A549 (cell line): ENCODE data around the gene ARHGAP31. TPM values are rescaled to one million over a fixed set of nuclear protein-coding genes. Genes with fewer than 3 reads are reported as not detected.
"Not testable (repeated sequence)": the region's sequence is repeated elsewhere in the genome, so short reads cannot be mapped to it uniquely, and the experiment has no call there.

ENCODE experiments used
- ATAC-seq, 2 experiments: fragments of 200-7000 bp in 1 of 2; fragments of >200 bp in 1 of 2; cut with Nextera tagmentation in 1 of 2; cut with Tn5 transposase in 1 of 2; 3 replicates each; pipeline versions ENCODE4 v1.8.0 to v1.9.1; 2018 to 2020; ENCODE audit warnings: mild to moderate bottlenecking in 1 of 2, moderate library complexity in 1 of 2
- CTCF ChIA-PET: fragments of 300-600 bp; sonication (Branson Sonifier 250); formaldehyde crosslinking; extraction: SDS; loops from one replicate; lab custom pipeline; 2021; ENCODE audit warnings: antibody characterized with exemption, inconsistent platforms; lab: Yijun Ruan, JAX
- POLR2A ChIA-PET: fragments of 350-600 bp; formaldehyde crosslinking; extraction: SDS; loops from one replicate; lab custom pipeline; 2021; ENCODE audit warnings: antibody characterized with exemption, inconsistent platforms; lab: Yijun Ruan, JAX
- DNase-seq, 2 experiments: peaks; one replicate each; pipeline versions ENCODE4 v3.0.0 to v3.0.0-alpha.2; 2011 to 2016; ENCODE audit warnings: low read depth in 1 of 2, low spot score in 1 of 2
- FAIRE-seq: peaks from 2 replicates; lab custom pipeline; 2011; peaks lifted over from hg19 to GRCh38; lab: Jason Lieb, UNC
- H3K27ac ChIP-seq, 2 experiments: fragments of >200 bp; sonication (Bioruptor Twin); formaldehyde crosslinking; 3 replicates each; pipeline ENCODE4 v1.5.1; 2016 to 2017
- H3K4me1 ChIP-seq: fragments of >200 bp; sonication (Bioruptor Twin); formaldehyde crosslinking; 3 replicates; pipeline ENCODE4 v1.6.1; 2016
- H3K4me2 ChIP-seq: fragments of >200 bp; sonication (Bioruptor Twin); formaldehyde crosslinking; 3 replicates; pipeline ENCODE4 v1.6.1; 2016
- H3K4me3 ChIP-seq: fragments of >200 bp; sonication (Bioruptor Twin); formaldehyde crosslinking; 3 replicates; pipeline ENCODE4 v1.5.1; 2016
- H3K9me3 ChIP-seq: fragments of >200 bp; sonication (Bioruptor Twin); formaldehyde crosslinking; 3 replicates; pipeline ENCODE4 v1.6.1; 2016
- BHLHE40 ChIP-seq: IDR thresholded peaks from 2 replicates; pipeline ENCODE4 v1.6.1; 2012; ENCODE audit warnings: low read depth, low read length, inconsistent platforms
- CBX2 ChIP-seq: fragments of 200-600 bp; sonication (generic); IDR thresholded peaks from 2 replicates; pipeline ENCODE4 v1.6.1; 2016; ENCODE audit warnings: low read depth, mild to moderate bottlenecking, borderline replicate concordance
- CBX8 ChIP-seq: fragments of 200-600 bp; sonication (generic); IDR thresholded peaks from 2 replicates; pipeline ENCODE4 v1.6.1; 2016
- CEBPB ChIP-seq, 2 experiments: fragments of >200 bp in 1 of 2; sonication (Bioruptor Twin) in 1 of 2; formaldehyde crosslinking in 1 of 2; IDR thresholded peaks; 2 replicates each; pipeline ENCODE4 v1.6.1; 2012 to 2016
- CHD4 ChIP-seq: fragments of 200-600 bp; sonication (generic); IDR thresholded peaks from 2 replicates; pipeline ENCODE4 v1.6.1; 2016; ENCODE audit warnings: antibody characterized with exemption, mild to moderate bottlenecking, borderline replicate concordance
- EHF ChIP-seq: fragments of 250-450 bp; sonication (Bioruptor Pico); IDR thresholded peaks from 2 replicates; pipeline ENCODE4 v1.5.0; 2020; ENCODE audit warnings: mild to moderate bottlenecking
- MAFK ChIP-seq: fragments of 450-650 bp; IDR thresholded peaks from 2 replicates; pipeline ENCODE4 v1.6.1; 2014; ENCODE audit not compliant: partially characterized antibody
- MYC ChIP-seq: IDR thresholded peaks from 2 replicates; pipeline ENCODE4 v1.6.1; 2012; ENCODE audit warnings: mild to moderate bottlenecking, inconsistent platforms, low read length, improper control_type of control experiment, borderline replicate concordance
- NR3C1 ChIP-seq: fragments of >200 bp; sonication (Bioruptor Twin); formaldehyde crosslinking; IDR thresholded peaks from 3 replicates; pipeline ENCODE4 v1.6.1; 2017
- POLR2AphosphoS2 ChIP-seq: conservative IDR thresholded peaks from 2 replicates; pipeline ENCODE4 v1.6.1; 2012; ENCODE audit warnings: low read length, improper control_type of control experiment, inconsistent platforms
- RAD21 ChIP-seq, 2 experiments: fragments of >200 bp in 1 of 2; sonication (Bioruptor Twin) in 1 of 2; formaldehyde crosslinking in 1 of 2; IDR thresholded peaks in 1 of 2; conservative IDR thresholded peaks in 1 of 2; 2 replicates in 1 of 2; 3 replicates in 1 of 2; pipeline ENCODE4 v1.6.1; 2012 to 2018; ENCODE audit warnings: inconsistent platforms in 1 of 2
- RARB ChIP-seq: fragments of 250-450 bp; sonication (Bioruptor Pico); IDR thresholded peaks from 2 replicates; pipeline ENCODE4 v1.8.0; 2021; ENCODE audit warnings: mild to moderate bottlenecking, moderate library complexity
- RCOR1 ChIP-seq: fragments of 150-350 bp; IDR thresholded peaks from 2 replicates; pipeline ENCODE4 v1.6.1; 2014; ENCODE audit warnings: antibody characterized with exemption, low read length, low read depth
- TFCP2L1 ChIP-seq: fragments of 250-450 bp; sonication (Bioruptor Pico); IDR thresholded peaks from 2 replicates; pipeline ENCODE4 v1.5.0; 2021; ENCODE audit warnings: mild to moderate bottlenecking
- ZSCAN20 ChIP-seq: fragments of 250-450 bp; sonication (Bioruptor Pico); IDR thresholded peaks from 2 replicates; pipeline ENCODE4 v1.8.0; 2022; ENCODE audit warnings: mild to moderate bottlenecking, moderate library complexity
- WGBS: methylation state at CpG from one replicate; pipeline ENCODE4 v1.1.6; 2017; ENCODE audit errors: missing lambda C conversion rate; 5-methylcytosine and 5-hydroxymethylcytosine counted together
- polyA plus RNA-seq, 4 experiments: library from polyadenylated mRNA; depleted of rRNA in 3 of 4; stranded (reverse); fragments of >200 nt; fragmentation: RNase III in 1 of 4; extraction: RNeasy Plus Mini Kit Qiagen cat#74134 plus additional on column Dnase treatment in 1 of 4; gene quantifications; 2 replicates in 3 of 4; 3 replicates in 1 of 4; pipeline ENCODE4 v1.2.3, GENCODE V29; 2011 to 2017
- TF ChIP-seq, protein P1 (sequence below): IDR thresholded peaks from 2 replicates; pipeline ENCODE4 v1.6.1; 2012
- TF ChIP-seq, protein P2 (sequence below): fragments of 200-600 bp; sonication (generic); IDR thresholded peaks from 2 replicates; pipeline ENCODE4 v1.6.1; 2016; ENCODE audit warnings: antibody characterized with exemption, mild to moderate bottlenecking, moderate library complexity
- TF ChIP-seq, protein P3 (sequence below): fragments of >200 bp; sonication (Bioruptor Twin); formaldehyde crosslinking; IDR thresholded peaks from 3 replicates; pipeline ENCODE4 v1.5.1; 2016
- TF ChIP-seq, protein P4 (sequence below): IDR thresholded peaks from 2 replicates; pipeline ENCODE4 v1.6.1; 2012

The ARHGAP31 gene
- polyA plus RNA-seq, 2 of the 4 experiments (the other 2 are of a cell fraction): 0.93 to 1.3 TPM

DNA sequence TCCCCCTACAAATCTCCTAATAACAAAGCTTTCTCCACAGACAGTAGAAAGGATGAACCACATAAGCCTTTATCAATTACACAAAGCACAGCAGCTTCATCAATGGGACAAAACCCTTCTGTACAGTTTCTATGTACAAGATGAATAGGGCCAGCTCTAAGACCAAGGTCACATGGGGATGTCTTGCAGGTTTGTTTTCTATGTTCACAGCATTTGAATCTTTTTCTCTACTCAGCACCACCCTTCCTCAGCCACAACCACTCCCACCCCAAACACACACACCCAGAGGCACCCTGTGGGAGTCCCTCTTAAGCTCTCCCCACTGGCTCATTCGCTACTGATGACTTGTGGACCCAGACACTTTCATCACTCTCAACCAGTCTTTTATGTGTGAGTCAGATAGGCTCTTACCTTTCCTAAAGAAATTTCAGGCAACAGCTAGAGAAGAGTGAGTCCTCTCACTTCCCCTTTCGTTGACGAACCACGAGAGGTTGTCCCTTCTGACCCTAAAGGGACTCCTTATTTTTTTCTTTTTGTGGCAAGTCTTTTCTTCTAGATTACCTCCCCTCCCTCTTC, 57.9 kb downstream of the ARHGAP31 start:
- Histone ChIP-seq H3K4me3 (no peak overlapping the region), H3K27ac (no peak overlapping the region)
- no peak for TF ChIP-seq EHF
- TF ChIP-seq NR3C1: no peak
- no peak for TF ChIP-seq RARB (CRISPR knock-in tag)
- TF ChIP-seq, protein P1, sequence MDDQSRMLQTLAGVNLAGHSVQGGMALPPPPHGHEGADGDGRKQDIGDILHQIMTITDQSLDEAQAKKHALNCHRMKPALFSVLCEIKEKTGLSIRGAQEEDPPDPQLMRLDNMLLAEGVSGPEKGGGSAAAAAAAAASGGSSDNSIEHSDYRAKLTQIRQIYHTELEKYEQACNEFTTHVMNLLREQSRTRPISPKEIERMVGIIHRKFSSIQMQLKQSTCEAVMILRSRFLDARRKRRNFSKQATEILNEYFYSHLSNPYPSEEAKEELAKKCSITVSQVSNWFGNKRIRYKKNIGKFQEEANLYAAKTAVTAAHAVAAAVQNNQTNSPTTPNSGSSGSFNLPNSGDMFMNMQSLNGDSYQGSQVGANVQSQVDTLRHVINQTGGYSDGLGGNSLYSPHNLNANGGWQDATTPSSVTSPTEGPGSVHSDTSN: no peak
- TF ChIP-seq MYC: no peak
- TF ChIP-seq, all 56 proteins: peak for 0
- Histone ChIP-seq H3K4me2 (no peak overlapping the region), H3K4me1 (no peaks in the 10 kb centered on the region), H3K9me3 (no peaks in the 10 kb centered on the region)
- WGBS: 91% methylated on average over 4 of the region's 4 CpGs
- ATAC-seq: peak; percentile 26 to 49; a peak in 3 of 6 replicates
- ChIA-PET POLR2A (no interaction called here), CTCF (interaction anchor here (1.2 to 1.8 kb wide), 4 partner anchors 10 to 78 kb away, joined by 3 to 5 read pairs (median 3); no protein-coding TSS in a partner anchor)
- no peak for DNase-seq
- no peak for FAIRE-seq

DNA sequence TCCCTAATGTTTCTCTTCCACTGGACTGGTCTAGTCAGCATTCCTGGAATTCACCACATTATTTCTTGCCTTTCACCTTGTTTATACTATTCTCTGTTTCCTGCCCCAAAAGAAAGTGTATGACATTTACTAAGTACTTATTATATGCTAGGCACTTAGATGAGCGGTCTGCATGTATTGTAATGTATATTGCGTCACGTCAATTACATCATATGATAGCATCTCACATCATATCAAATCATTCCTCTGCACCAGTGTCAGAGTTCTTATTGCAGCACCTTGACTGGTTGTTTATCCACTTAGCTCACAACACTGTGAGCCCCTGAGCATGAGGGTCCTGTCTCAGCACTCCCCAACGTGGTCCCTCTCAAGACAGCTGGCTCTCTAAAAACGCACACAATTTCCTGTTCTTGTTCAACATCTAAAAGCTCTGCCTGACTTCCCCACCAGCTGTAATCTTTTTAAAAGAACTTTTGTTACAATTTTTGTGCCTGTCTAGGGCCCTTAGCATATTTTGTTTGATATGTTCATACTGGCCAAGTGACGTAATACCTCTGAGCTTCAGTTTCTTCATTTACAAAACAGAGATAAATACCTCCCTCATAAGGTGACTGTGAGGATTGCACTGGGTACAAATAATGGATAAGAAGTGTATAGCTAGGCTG, 58.8 kb downstream of the ARHGAP31 start:
- CTCF ChIA-PET: interaction anchor here (1.1 to 1.8 kb wide), 7 partner anchors 9 to 79 kb away, joined by 3 to 6 read pairs (median 4); no protein-coding TSS in a partner anchor
- H3K27ac ChIP-seq: no peak overlapping the region
- no peaks in the 10 kb centered on the region for H3K4me1 ChIP-seq
- TF ChIP-seq POLR2AphosphoS2 (no peak), MYC (no peak), RAD21 (conservative IDR thresholded peaks at IDR 0.05 in 1 of 2, IDR thresholded peaks at IDR 0.05 in 1 of 2) (peak in 1 of 2 experiments; percentile 42; a peak in 3 of 5 replicates), CEBPB (IDR thresholded peaks at IDR 0.05) (peak in 1 of 2 experiments; percentile 45; a peak in 2 of 4 replicates), CBX8 (no peak), BHLHE40 (no peak), CBX2 (no peak)
- TF ChIP-seq, all 56 proteins: peak for 2
- WGBS: 89% methylated on average over 6 of the region's 6 CpGs
- Histone ChIP-seq H3K9me3 (no peaks in the 10 kb centered on the region), H3K4me3 (no peak overlapping the region), H3K4me2 (no peak overlapping the region)
- peak in 1 of 2 experiments; percentile 50 for DNase-seq
- POLR2A ChIA-PET: no interaction called here
- ATAC-seq: peak; percentile 65 to 79; a peak in 4 of 6 replicates
- no peak for FAIRE-seq

DNA sequence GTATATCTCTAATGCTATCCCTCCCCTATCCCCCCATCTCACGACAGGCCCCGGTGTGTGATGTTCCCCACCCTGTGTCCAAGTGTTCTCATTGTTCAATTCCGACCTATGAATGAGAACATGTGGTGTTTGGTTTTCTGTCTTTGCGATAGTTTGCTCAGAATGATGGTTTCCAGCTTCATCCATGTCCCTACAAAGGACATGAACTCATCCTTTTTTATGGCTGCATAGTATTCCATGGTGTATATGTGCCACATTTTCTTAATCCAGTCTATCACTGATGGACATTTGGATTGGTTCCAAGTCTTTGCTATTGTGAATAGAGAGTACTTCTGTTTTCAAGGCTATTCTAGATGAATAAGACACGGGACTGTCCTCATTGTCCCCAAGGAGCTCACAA, 61.4 kb downstream of the ARHGAP31 start:
- H3K4me2 ChIP-seq, H3K4me3 ChIP-seq, FAIRE-seq, POLR2A ChIA-PET, H3K4me1 ChIP-seq, ATAC-seq, DNase-seq, H3K27ac ChIP-seq, H3K9me3 ChIP-seq: not testable (repeated sequence)
- CTCF ChIA-PET: interaction anchor here (1.1 to 1.6 kb wide), 3 partner anchors 10 to 115 kb away, joined by 3 read pairs; partner anchors contain the start of gene B4GALT4
- 80% methylated on average over 5 of the region's 5 CpGs for WGBS

DNA sequence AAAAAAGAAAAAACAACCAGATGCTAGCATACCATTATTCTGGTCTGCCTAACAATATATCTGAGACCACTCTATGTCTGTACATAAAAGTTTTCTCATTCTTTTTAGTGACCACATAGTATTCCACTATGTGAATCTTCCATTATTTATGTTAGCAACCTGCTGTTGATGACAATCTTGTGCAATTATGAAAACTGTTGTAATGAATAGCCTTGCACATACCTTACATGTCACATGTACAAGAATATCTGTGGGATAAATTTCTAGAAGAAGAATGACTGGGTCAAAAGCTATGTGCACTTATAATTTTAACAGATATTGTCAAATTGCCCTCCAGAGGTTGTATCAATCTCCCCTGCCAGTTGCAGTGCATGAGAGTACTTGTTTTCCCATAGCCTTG, 62.5 kb downstream of the ARHGAP31 start:
- ATAC-seq (no peak), DNase-seq (no peak), FAIRE-seq (no peak)
- Histone ChIP-seq H3K4me3 (no peak overlapping the region), H3K27ac (no peak overlapping the region), H3K4me1 (no peaks in the 10 kb centered on the region), H3K9me3 (no peaks in the 10 kb centered on the region), H3K4me2 (no peak overlapping the region)
- ChIA-PET POLR2A (no interaction called here), CTCF (interaction anchor here (1.1 kb wide), 1 partner anchor 82 kb away, joined by 3 read pairs; no protein-coding TSS in a partner anchor)
- TF ChIP-seq TFCP2L1 (CRISPR knock-in tag): no peak

DNA sequence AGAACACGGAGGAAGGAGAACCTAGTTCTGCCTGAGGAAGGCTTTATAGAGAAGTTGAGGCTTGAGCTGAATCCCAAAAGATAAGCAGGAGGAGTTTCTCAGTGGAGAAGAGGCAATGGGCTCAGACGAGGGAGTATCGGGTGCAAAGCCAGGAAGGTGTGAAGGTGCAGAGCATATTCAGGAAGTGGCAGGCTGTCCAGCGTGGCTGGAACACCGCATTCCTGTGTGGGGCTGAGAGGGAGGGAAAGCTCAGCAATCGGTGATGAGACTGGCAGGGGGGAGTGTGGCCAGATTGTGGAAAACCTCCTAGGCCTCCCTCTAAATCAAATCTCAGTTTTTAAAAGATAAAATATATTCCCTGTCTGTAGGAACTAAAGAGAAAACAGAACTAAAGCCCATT, 63.0 kb downstream of the ARHGAP31 start:
- DNase-seq: no peak
- 65% methylated on average over 6 of the region's 6 CpGs for WGBS
- ChIA-PET POLR2A (no interaction called here), CTCF (no interaction called here)
- no peak for ATAC-seq
- no peaks in the 10 kb centered on the region for H3K9me3 ChIP-seq
- H3K4me1 ChIP-seq: no peaks in the 10 kb centered on the region
- no peak overlapping the region for H3K4me3 ChIP-seq
- no peak overlapping the region for H3K27ac ChIP-seq
- H3K4me2 ChIP-seq: no peak overlapping the region
- no peak for FAIRE-seq
- TF ChIP-seq CHD4: no peak
- no peak for TF ChIP-seq MAFK
- no peak for TF ChIP-seq RARB (CRISPR knock-in tag)
- no peak for TF ChIP-seq ZSCAN20
- TF ChIP-seq, protein P2, sequence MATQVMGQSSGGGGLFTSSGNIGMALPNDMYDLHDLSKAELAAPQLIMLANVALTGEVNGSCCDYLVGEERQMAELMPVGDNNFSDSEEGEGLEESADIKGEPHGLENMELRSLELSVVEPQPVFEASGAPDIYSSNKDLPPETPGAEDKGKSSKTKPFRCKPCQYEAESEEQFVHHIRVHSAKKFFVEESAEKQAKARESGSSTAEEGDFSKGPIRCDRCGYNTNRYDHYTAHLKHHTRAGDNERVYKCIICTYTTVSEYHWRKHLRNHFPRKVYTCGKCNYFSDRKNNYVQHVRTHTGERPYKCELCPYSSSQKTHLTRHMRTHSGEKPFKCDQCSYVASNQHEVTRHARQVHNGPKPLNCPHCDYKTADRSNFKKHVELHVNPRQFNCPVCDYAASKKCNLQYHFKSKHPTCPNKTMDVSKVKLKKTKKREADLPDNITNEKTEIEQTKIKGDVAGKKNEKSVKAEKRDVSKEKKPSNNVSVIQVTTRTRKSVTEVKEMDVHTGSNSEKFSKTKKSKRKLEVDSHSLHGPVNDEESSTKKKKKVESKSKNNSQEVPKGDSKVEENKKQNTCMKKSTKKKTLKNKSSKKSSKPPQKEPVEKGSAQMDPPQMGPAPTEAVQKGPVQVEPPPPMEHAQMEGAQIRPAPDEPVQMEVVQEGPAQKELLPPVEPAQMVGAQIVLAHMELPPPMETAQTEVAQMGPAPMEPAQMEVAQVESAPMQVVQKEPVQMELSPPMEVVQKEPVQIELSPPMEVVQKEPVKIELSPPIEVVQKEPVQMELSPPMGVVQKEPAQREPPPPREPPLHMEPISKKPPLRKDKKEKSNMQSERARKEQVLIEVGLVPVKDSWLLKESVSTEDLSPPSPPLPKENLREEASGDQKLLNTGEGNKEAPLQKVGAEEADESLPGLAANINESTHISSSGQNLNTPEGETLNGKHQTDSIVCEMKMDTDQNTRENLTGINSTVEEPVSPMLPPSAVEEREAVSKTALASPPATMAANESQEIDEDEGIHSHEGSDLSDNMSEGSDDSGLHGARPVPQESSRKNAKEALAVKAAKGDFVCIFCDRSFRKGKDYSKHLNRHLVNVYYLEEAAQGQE: no peak
- TF ChIP-seq, protein P3, sequence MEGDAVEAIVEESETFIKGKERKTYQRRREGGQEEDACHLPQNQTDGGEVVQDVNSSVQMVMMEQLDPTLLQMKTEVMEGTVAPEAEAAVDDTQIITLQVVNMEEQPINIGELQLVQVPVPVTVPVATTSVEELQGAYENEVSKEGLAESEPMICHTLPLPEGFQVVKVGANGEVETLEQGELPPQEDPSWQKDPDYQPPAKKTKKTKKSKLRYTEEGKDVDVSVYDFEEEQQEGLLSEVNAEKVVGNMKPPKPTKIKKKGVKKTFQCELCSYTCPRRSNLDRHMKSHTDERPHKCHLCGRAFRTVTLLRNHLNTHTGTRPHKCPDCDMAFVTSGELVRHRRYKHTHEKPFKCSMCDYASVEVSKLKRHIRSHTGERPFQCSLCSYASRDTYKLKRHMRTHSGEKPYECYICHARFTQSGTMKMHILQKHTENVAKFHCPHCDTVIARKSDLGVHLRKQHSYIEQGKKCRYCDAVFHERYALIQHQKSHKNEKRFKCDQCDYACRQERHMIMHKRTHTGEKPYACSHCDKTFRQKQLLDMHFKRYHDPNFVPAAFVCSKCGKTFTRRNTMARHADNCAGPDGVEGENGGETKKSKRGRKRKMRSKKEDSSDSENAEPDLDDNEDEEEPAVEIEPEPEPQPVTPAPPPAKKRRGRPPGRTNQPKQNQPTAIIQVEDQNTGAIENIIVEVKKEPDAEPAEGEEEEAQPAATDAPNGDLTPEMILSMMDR: no peak
- no peak for TF ChIP-seq RCOR1
- TF ChIP-seq, protein P4, sequence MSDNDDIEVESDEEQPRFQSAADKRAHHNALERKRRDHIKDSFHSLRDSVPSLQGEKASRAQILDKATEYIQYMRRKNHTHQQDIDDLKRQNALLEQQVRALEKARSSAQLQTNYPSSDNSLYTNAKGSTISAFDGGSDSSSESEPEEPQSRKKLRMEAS: no peak
